GM03348 (cell line): ENCODE results near the gene PLXNC1.

Experiments used
- DNase-seq: peaks from one replicate; pipeline ENCODE4 v3.0.0; 2012; ENCODE audit warnings: low spot score

PLXNC1 gene

GRCh38 chr12:94133964-94134795, 14.2 kb upstream of the PLXNC1 start:
- DNase-seq: peak; percentile 75

GRCh38 chr12:94135896-94136295, 12.5 kb upstream of the PLXNC1 start:
- DNase-seq: no peak

GRCh38 chr12:94139816-94140215, 8.6 kb upstream of the PLXNC1 start:
- no peak for DNase-seq

- DNase-seq: no peak
These were observed 7.8 kb upstream of the PLXNC1 start for GRCh38 chr12:94140556-94140955.

GRCh38 chr12:94141004-94141764, 7.2 kb upstream of the PLXNC1 start:
- DNase-seq: no peak

GRCh38 chr12:94141892-94142291, 6.5 kb upstream of the PLXNC1 start:
- no peak for DNase-seq

- DNase-seq: no peak
These were observed 4.9 kb upstream of the PLXNC1 start for GRCh38 chr12:94143438-94143837.

GRCh38 chr12:94143951-94144350, 4.4 kb upstream of the PLXNC1 start:
- DNase-seq: no peak

GRCh38 chr12:94144781-94145180, 3.6 kb upstream of the PLXNC1 start:
- no peak for DNase-seq

- DNase-seq: peak; percentile 46
These were observed 3.0 kb upstream of the PLXNC1 start for GRCh38 chr12:94145191-94145983.

GRCh38 chr12:94146166-94146936, 2.0 kb upstream of the PLXNC1 start:
- no peak for DNase-seq

GRCh38 chr12:94147387-94147990, 888 bp upstream of the PLXNC1 start:
- DNase-seq: no peak

GRCh38 chr12:94148739-94149118, 352 bp downstream of the PLXNC1 start:
- peak; percentile 69 for DNase-seq

- DNase-seq: peak; percentile 53
These were observed 873 bp downstream of the PLXNC1 start for GRCh38 chr12:94149119-94149780.

- DNase-seq: no peak
These were observed 1.4 kb downstream of the PLXNC1 start for GRCh38 chr12:94149781-94150239.

GRCh38 chr12:94150240-94151121, 2.1 kb downstream of the PLXNC1 start:
- DNase-seq: no peak

- no peak for DNase-seq
These were observed 3.2 kb downstream of the PLXNC1 start for GRCh38 chr12:94151582-94151981.

- no peak for DNase-seq
These were observed 4.1 kb downstream of the PLXNC1 start for GRCh38 chr12:94152292-94153078.

- DNase-seq: no peak
These were observed 8.8 kb downstream of the PLXNC1 start for GRCh38 chr12:94157181-94157580.
